Choroid plexus epithelial cell (primary cell): ENCODE measurements around the gene RTTN.

Source experiments
- DNase-seq: peaks from one replicate; pipeline ENCODE4 v3.0.0-alpha.2; 2010; ENCODE audit warnings: low read depth
- H3K4me3 ChIP-seq: 2 replicates; pipeline ENCODE4 v1.5.1; 2011; ENCODE audit warnings: low read depth, mild to moderate bottlenecking, control low read depth, low read length, moderate library complexity
- CTCF ChIP-seq: conservative IDR thresholded peaks from 2 replicates; pipeline ENCODE4 v1.5.1; 2011; ENCODE audit warnings: low read depth, mild to moderate bottlenecking, control low read depth, inconsistent platforms, low read length, moderate library complexity

Gene RTTN

GRCh38 chr18:70025580-70025979 is 179.9 kb downstream of the RTTN start:
- no peak for DNase-seq
- no peak overlapping the region for H3K4me3 ChIP-seq
- TF ChIP-seq CTCF, result no peak

DNA sequence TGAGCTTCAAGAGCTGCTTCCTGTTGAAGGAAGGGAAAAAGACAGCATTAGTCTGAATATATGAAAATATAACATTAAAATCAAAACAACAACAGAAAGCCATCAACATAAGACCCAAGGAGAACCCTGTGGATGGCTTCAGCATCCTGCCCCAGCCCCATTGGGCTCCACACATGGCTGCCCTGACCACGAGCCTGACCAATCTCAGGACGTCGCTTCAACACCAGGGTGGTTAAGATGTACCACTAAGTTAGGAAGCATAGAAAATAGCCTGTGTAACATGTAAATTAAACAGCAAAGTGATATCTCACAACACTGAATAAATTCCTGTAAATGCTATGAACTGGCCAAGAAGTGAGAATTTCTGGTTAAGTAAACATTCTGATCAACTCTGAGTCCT is 180.7 kb downstream of the RTTN start:
- H3K4me3 ChIP-seq, result no peak overlapping the region
- no peak for TF ChIP-seq CTCF
- no peak for DNase-seq

- no peak overlapping the region for H3K4me3 ChIP-seq
- TF ChIP-seq CTCF, result no peak
- no peak for DNase-seq
These were observed 181.4 kb downstream of the RTTN start for GRCh38 chr18:70024093-70024492.

GRCh38 chr18:70022636-70023035 is 182.9 kb downstream of the RTTN start:
- no peak for TF ChIP-seq CTCF
- no peak overlapping the region for H3K4me3 ChIP-seq

DNA sequence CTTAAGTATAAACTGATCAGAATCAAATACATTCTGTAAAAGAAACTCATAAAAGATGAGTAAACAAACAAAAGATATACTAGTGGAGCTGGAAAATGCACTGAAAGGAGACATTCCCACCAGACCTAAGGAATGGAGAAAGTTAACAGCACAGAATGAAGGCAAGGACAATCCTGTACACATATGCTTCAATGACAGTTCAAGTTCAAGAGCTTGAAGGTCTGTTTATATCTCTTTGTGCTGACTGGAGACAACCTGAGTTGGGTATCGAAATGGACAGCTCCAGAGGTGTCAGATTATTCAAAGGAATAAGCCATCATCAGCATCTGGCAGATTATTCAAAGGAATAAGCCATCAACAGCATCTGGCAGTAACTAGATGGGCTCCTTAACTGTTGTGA is 184.0 kb downstream of the RTTN start:
- no peak for TF ChIP-seq CTCF
- no peak overlapping the region for H3K4me3 ChIP-seq
- DNase-seq, result no peak

More at GRCh38 chr18:70022636-70023035, 182.9 kb downstream of the RTTN start:
- DNase-seq, result no peak

DNA sequence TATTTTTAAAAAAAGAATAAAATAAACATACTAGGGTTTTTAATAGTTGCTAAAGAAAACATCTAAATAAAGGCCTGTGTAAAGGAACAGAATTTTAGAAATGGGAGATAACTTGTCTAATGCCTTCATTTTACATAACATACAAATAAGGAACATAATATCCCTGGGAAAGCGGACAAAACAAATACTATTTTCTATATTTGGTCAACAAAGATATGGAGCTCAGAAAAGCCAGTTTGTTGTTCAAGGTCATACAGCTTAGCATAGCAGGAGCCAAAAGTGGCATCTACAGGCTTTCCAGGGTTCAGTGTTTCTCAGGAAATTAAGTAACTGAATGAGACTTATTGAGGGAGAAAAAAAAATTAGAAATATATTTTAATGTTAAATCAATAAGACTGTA is 184.4 kb downstream of the RTTN start:
- H3K4me3 ChIP-seq, result no peak overlapping the region
- no peak for TF ChIP-seq CTCF
- DNase-seq, result no peak

GRCh38 chr18:70019991-70020390 is 185.5 kb downstream of the RTTN start:
- no peak for DNase-seq
- no peak for TF ChIP-seq CTCF
- no peak overlapping the region for H3K4me3 ChIP-seq
